Lower lobe of right lung (tissue), 2 donors: ENCODE data around the gene CDADC1. TPM values are rescaled to one million over a fixed set of nuclear protein-coding genes. Genes with fewer than 3 reads are reported as not detected.

Experiments
- ATAC-seq, 2 donors: fragments of 200-7000 bp; cut with Tn5 transposase; one replicate each; pipeline ENCODE4 v1.9.1; 2020 to 2022; ENCODE audit warnings: mild to moderate bottlenecking in 2 of 2, moderate library complexity in 2 of 2
- DNase-seq: peaks from one replicate; pipeline ENCODE4 v3.0.0-alpha.2; 2020
- H3K27ac ChIP-seq: fragments of 200-600 bp; one replicate; pipeline ENCODE4 v1.8.0; 2022
- H3K27me3 ChIP-seq: fragments of 200-600 bp; one replicate; pipeline ENCODE4 v1.8.0; 2022; ENCODE audit warnings: low read depth
- H3K36me3 ChIP-seq: fragments of 200-600 bp; one replicate; pipeline ENCODE4 v1.8.0; 2022; ENCODE audit warnings: mild to moderate bottlenecking
- H3K4me1 ChIP-seq: fragments of 200-600 bp; one replicate; pipeline ENCODE4 v1.8.0; 2022
- H3K4me3 ChIP-seq: fragments of 200-600 bp; one replicate; pipeline ENCODE4 v1.8.0; 2022; ENCODE audit warnings: mild to moderate bottlenecking
- H3K9me3 ChIP-seq: fragments of 200-600 bp; one replicate; pipeline ENCODE4 v1.8.0; 2022
- CTCF ChIP-seq: fragments of 200-600 bp; IDR thresholded peaks from one replicate; pipeline ENCODE4 v1.8.0; 2022; ENCODE audit warnings: antibody characterized with exemption, mild to moderate bottlenecking
- intact Hi-C: fragments of 100-400 bp; cut with DNase I; formaldehyde crosslinking; loops from one replicate; pipeline ENCODE4 v1.11.0; 2022
- total RNA-seq: library from RNA; stranded (reverse); fragmentation: NEBNext Ultra II Directional; extraction: Animal tissue kit (Norgen Biotek cat#: 25700); gene quantifications from one replicate; pipeline ENCODE4 v1.2.1, GENCODE V29; 2021
- donor health status: DM: no; HTN: yes; CAD: no; lungs with severe emphysema.

Gene CDADC1
- total RNA-seq, 1 donor from 2014 or later: 7.9 TPM

DNA sequence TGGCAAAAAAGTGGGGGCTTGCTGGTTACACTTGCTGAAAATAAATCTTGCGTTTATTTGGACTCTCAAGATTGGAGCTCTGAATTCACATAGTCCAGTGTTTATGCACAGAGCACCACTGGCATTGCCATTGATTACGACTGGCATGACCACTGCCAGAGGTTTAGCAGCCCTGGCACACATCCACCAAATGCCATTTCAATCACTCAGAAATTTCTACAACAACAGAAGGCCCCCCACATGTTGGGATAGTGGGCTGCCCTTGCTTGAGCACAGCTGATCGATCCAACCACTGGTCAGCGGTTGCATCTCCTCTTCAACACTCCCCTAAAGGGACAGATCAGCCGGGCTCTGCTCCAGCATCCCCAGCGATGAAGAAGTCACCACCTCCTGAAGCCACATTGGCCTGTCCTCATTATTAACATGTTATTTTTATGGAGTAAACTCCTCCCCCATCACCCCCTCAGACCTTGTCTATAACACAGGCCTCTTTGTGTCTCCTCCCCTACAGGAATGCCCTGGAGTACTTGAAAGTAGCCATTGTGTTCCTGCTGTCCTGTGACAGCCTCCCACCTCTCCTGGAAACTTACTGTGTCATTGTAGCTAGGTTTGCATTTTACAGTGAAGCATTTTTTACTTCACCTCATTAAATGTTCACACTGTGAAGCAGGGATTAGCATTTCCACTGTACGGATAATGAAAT lies 51.3 kb downstream of the CDADC1 start:
- H3K27me3 ChIP-seq: no peaks in the 10 kb centered on the region
- no peak for TF ChIP-seq CTCF
- no peak for DNase-seq
- H3K4me3 ChIP-seq: no peak overlapping the region
- intact Hi-C loops: no loop called here
- H3K27ac ChIP-seq: no peak overlapping the region
- ATAC-seq: no peak
- H3K36me3 ChIP-seq: peaks cover 7% of the 10 kb centered on the region
- H3K9me3 ChIP-seq: no peaks in the 10 kb centered on the region
- H3K4me1 ChIP-seq: peaks cover 9% of the 10 kb centered on the region

DNA sequence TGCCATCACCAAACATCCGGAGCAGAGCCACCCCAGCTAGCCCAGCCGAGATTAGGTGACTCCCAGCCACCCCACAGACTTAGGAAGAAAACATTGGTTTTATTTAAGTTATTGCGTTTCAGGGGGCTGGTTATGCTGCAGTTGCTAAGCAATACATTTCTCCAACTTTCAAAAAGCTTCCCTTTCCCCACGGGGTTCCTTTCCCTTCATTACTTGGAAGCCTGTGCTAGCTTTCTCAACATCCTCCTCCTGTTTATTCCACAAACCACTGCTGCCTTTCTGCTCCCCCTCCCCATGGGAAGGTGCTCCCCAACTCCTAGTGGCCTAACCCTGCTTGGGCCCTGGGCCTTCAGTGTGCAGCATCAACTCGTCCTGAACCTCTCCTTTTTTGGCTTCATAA lies 52.6 kb downstream of the CDADC1 start:
- H3K27ac ChIP-seq: no peak overlapping the region
- no peaks in the 10 kb centered on the region for H3K9me3 ChIP-seq
- H3K27me3 ChIP-seq: no peaks in the 10 kb centered on the region
- ATAC-seq (no peak), DNase-seq (no peak)
- H3K4me3 ChIP-seq: no peak overlapping the region
- H3K4me1 ChIP-seq: peaks cover 18% of the 10 kb centered on the region
- no peaks in the 10 kb centered on the region for H3K36me3 ChIP-seq
- TF ChIP-seq CTCF: no peak
- intact Hi-C loops: loop anchor here (5.0 kb wide), 1 partner anchor 312 kb away; no protein-coding TSS in a partner anchor

DNA sequence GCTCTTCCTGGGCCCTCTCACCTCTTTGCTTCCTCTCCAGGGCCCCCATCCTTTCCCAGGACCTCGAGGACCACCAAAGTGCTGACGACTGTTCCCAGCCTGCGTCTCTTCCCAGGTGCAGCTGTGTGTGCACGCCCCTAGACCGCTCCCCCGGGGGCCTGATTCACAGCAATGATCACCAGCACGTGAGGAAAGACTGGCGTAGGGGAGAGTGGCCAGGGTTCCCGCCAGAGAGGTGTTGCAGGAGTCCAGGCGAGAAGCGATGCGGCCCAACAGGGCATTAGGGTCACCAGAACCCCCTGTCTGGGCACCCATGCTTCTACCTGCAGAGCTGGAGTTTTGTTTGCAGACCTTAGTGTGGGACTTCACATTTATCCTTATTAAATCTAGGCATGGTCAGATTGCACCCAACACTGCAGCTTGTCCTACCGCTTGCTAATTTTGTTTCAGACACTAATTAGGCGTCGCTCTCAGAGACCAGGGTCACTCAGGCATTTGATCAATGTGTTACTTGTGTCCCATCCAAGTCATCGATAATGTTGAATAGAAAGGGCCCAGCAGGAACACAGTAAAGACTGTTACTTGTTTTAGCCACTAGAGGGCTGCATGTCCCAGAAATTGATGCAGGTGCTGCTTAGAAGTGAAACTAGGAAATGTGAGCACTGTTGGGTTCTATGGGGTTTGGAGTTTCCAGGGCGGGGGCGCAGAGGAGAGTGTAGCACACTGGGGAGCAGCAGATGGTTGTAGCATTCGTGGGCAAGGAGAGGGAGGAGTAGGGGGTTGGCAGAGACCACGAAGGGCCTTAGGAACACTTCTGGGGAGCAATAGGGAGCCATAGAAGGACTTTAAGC lies 53.2 kb downstream of the CDADC1 start:
- no peaks in the 10 kb centered on the region for H3K36me3 ChIP-seq
- H3K27ac ChIP-seq: no peak overlapping the region
- DNase-seq: peak; percentile 57
- H3K4me1 ChIP-seq: peaks cover 18% of the 10 kb centered on the region
- peak; percentile 80 to 86 for ATAC-seq
- peak; percentile 90 for TF ChIP-seq CTCF
- no peaks in the 10 kb centered on the region for H3K9me3 ChIP-seq
- H3K27me3 ChIP-seq: no peaks in the 10 kb centered on the region
- peak overlapping the region; percentile 41 for H3K4me3 ChIP-seq
- intact Hi-C loops: loop anchor here (5.0 kb wide), 1 partner anchor 311 kb away; no protein-coding TSS in a partner anchor

- Histone ChIP-seq H3K27me3 (no peaks in the 10 kb centered on the region), H3K9me3 (no peaks in the 10 kb centered on the region), H3K4me1 (peaks cover 19% of the 10 kb centered on the region), H3K36me3 (no peaks in the 10 kb centered on the region), H3K4me3 (no peak overlapping the region), H3K27ac (no peak overlapping the region)
- ATAC-seq (no peak), DNase-seq (no peak)
- intact Hi-C loops: loop anchor here (5.0 kb wide), 1 partner anchor 310 kb away; no protein-coding TSS in a partner anchor
- no peak for TF ChIP-seq CTCF
Measured at GRCh38 chr13:49302222-49302621, 54.5 kb downstream of the CDADC1 start.

DNA sequence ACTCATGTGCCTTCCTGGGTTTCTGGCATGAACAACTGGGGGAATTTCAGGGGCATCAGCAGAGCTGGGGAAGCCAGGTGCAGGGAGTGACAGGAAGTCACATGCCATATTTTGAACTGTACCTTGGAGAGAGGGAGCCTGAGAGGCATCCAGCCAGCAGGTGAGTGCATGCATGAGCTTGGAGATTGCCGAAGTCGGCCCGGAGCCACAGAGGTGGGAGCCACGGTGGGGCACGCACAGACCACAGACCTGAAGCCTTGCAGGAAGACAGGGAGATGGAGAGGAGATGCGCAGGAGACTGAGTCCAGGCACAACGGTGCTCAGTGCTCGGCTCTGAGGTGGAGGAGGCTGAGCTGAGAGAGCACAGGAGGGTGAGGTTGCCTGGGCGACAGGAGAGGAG lies 55.1 kb downstream of the CDADC1 start:
- TF ChIP-seq CTCF: no peak
- Histone ChIP-seq H3K4me1 (peaks cover 23% of the 10 kb centered on the region), H3K27ac (no peak overlapping the region), H3K27me3 (no peaks in the 10 kb centered on the region), H3K9me3 (no peaks in the 10 kb centered on the region), H3K36me3 (no peaks in the 10 kb centered on the region), H3K4me3 (no peak overlapping the region)
- intact Hi-C loops: loop anchor here (5.0 kb wide), 1 partner anchor 309 kb away; no protein-coding TSS in a partner anchor
- no peak for ATAC-seq
- no peak for DNase-seq
